Loucy (cell line): ENCODE results near the gene GDPD5.

ENCODE experiments used
- H2AFZ ChIP-seq: fragments of 200-600 bp; sonication (generic); 2 replicates; pipeline ENCODE4 v1.6.0; 2016; ENCODE audit warnings: antibody characterized with exemption, mild to moderate bottlenecking, low read length, moderate library complexity
- H3F3A ChIP-seq: fragments of 200-600 bp; 2 replicates; pipeline ENCODE4 v1.6.0; 2016; ENCODE audit warnings: antibody characterized with exemption, low read depth, mild to moderate bottlenecking
- H3K27me3 ChIP-seq: fragments of 200-600 bp; sonication (generic); 2 replicates; pipeline ENCODE4 v1.6.1; 2014; ENCODE audit warnings: low read length, mild to moderate bottlenecking; ENCODE audit not compliant: insufficient read depth, poor library complexity, severe bottlenecking
- H3K36me3 ChIP-seq: fragments of 200-600 bp; sonication (generic); 2 replicates; pipeline ENCODE4 v1.6.1; 2016; ENCODE audit warnings: low read length; ENCODE audit not compliant: insufficient read depth
- H3K4me1 ChIP-seq: fragments of 200-600 bp; sonication (generic); 2 replicates; pipeline ENCODE4 v1.5.1; 2014; ENCODE audit warnings: low read length, mild to moderate bottlenecking; ENCODE audit not compliant: insufficient read depth, poor library complexity, severe bottlenecking
- H3K4me2 ChIP-seq: fragments of 200-600 bp; sonication (generic); 2 replicates; pipeline ENCODE4 v1.6.0; 2014; ENCODE audit warnings: antibody characterized with exemption, low read length, low read depth, mild to moderate bottlenecking; ENCODE audit not compliant: poor library complexity, severe bottlenecking
- H3K4me3 ChIP-seq: fragments of 200-600 bp; sonication (generic); 2 replicates; pipeline ENCODE4 v1.5.1; 2014; ENCODE audit warnings: low read length, mild to moderate bottlenecking, mixed read lengths; ENCODE audit not compliant: poor library complexity, severe bottlenecking
- H3K79me2 ChIP-seq: fragments of 200-600 bp; sonication (generic); 2 replicates; pipeline ENCODE4 v1.6.1; 2014; ENCODE audit warnings: low read length; ENCODE audit not compliant: insufficient read depth
- H3K9ac ChIP-seq: fragments of 200-600 bp; sonication (generic); 2 replicates; pipeline ENCODE4 v1.6.0; 2014; ENCODE audit warnings: mild to moderate bottlenecking, low read depth, low read length, moderate library complexity; ENCODE audit not compliant: poor library complexity, severe bottlenecking
- H3K9me2 ChIP-seq: fragments of 200-600 bp; sonication (generic); replicated peaks from 2 replicates; pipeline ENCODE4 v1.6.1; 2016; ENCODE audit warnings: low read depth, low read length, mixed read lengths
- H3K9me3 ChIP-seq: fragments of 200-600 bp; sonication (generic); 2 replicates; pipeline ENCODE4 v1.6.1; 2014; ENCODE audit warnings: mild to moderate bottlenecking, antibody characterized with exemption, low read length, low read depth; ENCODE audit not compliant: insufficient read depth
- H4K20me1 ChIP-seq: fragments of 200-600 bp; sonication (generic); 2 replicates; pipeline ENCODE4 v1.6.0; 2014; ENCODE audit warnings: antibody characterized with exemption, low read length, mild to moderate bottlenecking; ENCODE audit not compliant: insufficient read depth, poor library complexity, severe bottlenecking
- CTCF ChIP-seq: fragments of 200-600 bp; sonication (generic); conservative IDR thresholded peaks from 2 replicates; pipeline ENCODE4 v1.5.1; 2014; ENCODE audit warnings: mild to moderate bottlenecking, antibody characterized with exemption, low read length
- EZH2phosphoT487 ChIP-seq: fragments of 200-600 bp; IDR thresholded peaks from 2 replicates; pipeline ENCODE4 v1.6.1; 2018; ENCODE audit warnings: antibody characterized with exemption, mild to moderate bottlenecking, moderate library complexity, borderline replicate concordance

GDPD5 gene

GRCh38 chr11:75474878-75475766 is 50.6 kb downstream of the GDPD5 start:
- Histone ChIP-seq H3K9me3 (no peaks in the 10 kb centered on the region), H3K27me3 (no peaks in the 10 kb centered on the region), H3K79me2 (no peaks in the 10 kb centered on the region), H2AFZ (peak overlapping the region; percentile 80), H3K36me3 (no peaks in the 10 kb centered on the region), H3K9me2 (no peaks in the 10 kb centered on the region), H3K4me2 (peak overlapping the region; percentile 63), H3K9ac (peak overlapping the region; percentile 56), H3F3A (no peaks in the 10 kb centered on the region), H3K4me3 (peak overlapping the region; percentile 32), H3K4me1 (peaks cover 27% of the 10 kb centered on the region), H4K20me1 (no peaks in the 10 kb centered on the region)
- no peak for TF ChIP-seq EZH2phosphoT487
- TF ChIP-seq CTCF: no peak

- H2AFZ ChIP-seq: 0 out of 2 replicates have a peak overlapping the region, but pooled peaks have one; percentile 25
- no peaks in the 10 kb centered on the region for H3K9me3 ChIP-seq
- no peaks in the 10 kb centered on the region for H4K20me1 ChIP-seq
- TF ChIP-seq CTCF: no peak
- no peak for TF ChIP-seq EZH2phosphoT487
- H3K9ac ChIP-seq: peak overlapping the region; percentile 56
- no peaks in the 10 kb centered on the region for H3F3A ChIP-seq
- no peaks in the 10 kb centered on the region for H3K27me3 ChIP-seq
- peaks cover 27% of the 10 kb centered on the region for H3K4me1 ChIP-seq
- peak overlapping the region; percentile 63 for H3K4me2 ChIP-seq
- H3K79me2 ChIP-seq: no peaks in the 10 kb centered on the region
- H3K36me3 ChIP-seq: no peaks in the 10 kb centered on the region
- H3K9me2 ChIP-seq: no peaks in the 10 kb centered on the region
- no peak overlapping the region for H3K4me3 ChIP-seq
Measured at GRCh38 chr11:75474240-75474639, 51.5 kb downstream of the GDPD5 start.

- no peaks in the 10 kb centered on the region for H3K9me3 ChIP-seq
- no peak overlapping the region for H3K4me2 ChIP-seq
- H3K9ac ChIP-seq: no peak overlapping the region
- H2AFZ ChIP-seq: no peak overlapping the region
- no peaks in the 10 kb centered on the region for H3F3A ChIP-seq
- no peak overlapping the region for H3K4me3 ChIP-seq
- H4K20me1 ChIP-seq: no peaks in the 10 kb centered on the region
- H3K36me3 ChIP-seq: no peaks in the 10 kb centered on the region
- peaks cover 27% of the 10 kb centered on the region for H3K4me1 ChIP-seq
- no peaks in the 10 kb centered on the region for H3K9me2 ChIP-seq
- TF ChIP-seq EZH2phosphoT487 (no peak), CTCF (no peak)
- no peaks in the 10 kb centered on the region for H3K79me2 ChIP-seq
- no peaks in the 10 kb centered on the region for H3K27me3 ChIP-seq
Measured at GRCh38 chr11:75473684-75474083, 52.1 kb downstream of the GDPD5 start.
